GM10266 (cell line): ENCODE data around the gene CCDC15.
"Not testable (repeated sequence)": the region's sequence is repeated elsewhere in the genome, so short reads cannot be mapped to it uniquely, and the experiment has no call there.

Experiments
- DNase-seq: peaks from one replicate; pipeline ENCODE4 v3.0.0; 2012; ENCODE audit errors: extremely low spot score
- TF ChIP-seq, protein P1 (sequence below): IDR thresholded peaks from 2 replicates; pipeline ENCODE4 v1.5.1; 2012; ENCODE audit warnings: mild to moderate bottlenecking, low read depth; ENCODE audit not compliant: control insufficient read depth, insufficient read depth; ENCODE audit errors: missing control alignments

CCDC15 gene

DNA sequence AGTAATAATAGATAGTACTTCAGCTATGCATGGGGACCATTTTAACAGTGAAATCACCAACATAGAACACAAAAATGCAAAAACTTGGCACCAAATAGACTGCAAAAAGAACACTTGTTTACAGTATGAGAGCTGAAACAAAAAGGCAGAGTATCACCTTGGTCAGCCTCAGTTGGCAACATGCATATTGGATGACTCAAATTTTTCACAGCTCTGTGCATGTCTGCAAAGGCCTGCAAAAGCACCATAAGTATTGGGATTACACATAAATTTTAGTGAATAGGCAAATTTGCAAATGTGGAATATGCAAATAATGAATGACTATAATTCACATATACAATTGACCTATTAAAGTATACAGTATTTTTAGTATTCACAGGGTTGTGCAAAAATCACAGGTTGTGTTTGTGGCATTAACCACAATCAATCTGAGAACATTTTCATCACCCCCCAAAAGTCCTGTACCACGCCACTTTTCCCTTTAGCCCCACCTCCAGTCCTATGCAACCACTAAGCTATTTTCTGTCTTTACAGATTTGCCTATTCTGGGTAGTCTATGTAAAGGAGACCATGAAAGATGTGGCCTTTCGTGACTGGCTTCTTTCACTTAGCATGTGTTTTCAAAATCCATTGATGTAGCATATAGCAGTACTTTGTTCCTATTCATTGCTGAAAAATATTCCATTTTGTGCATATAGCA, 47.2 kb downstream of the CCDC15 start:
- no peak for DNase-seq
- TF ChIP-seq, protein P1, sequence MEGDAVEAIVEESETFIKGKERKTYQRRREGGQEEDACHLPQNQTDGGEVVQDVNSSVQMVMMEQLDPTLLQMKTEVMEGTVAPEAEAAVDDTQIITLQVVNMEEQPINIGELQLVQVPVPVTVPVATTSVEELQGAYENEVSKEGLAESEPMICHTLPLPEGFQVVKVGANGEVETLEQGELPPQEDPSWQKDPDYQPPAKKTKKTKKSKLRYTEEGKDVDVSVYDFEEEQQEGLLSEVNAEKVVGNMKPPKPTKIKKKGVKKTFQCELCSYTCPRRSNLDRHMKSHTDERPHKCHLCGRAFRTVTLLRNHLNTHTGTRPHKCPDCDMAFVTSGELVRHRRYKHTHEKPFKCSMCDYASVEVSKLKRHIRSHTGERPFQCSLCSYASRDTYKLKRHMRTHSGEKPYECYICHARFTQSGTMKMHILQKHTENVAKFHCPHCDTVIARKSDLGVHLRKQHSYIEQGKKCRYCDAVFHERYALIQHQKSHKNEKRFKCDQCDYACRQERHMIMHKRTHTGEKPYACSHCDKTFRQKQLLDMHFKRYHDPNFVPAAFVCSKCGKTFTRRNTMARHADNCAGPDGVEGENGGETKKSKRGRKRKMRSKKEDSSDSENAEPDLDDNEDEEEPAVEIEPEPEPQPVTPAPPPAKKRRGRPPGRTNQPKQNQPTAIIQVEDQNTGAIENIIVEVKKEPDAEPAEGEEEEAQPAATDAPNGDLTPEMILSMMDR = no peak

DNA sequence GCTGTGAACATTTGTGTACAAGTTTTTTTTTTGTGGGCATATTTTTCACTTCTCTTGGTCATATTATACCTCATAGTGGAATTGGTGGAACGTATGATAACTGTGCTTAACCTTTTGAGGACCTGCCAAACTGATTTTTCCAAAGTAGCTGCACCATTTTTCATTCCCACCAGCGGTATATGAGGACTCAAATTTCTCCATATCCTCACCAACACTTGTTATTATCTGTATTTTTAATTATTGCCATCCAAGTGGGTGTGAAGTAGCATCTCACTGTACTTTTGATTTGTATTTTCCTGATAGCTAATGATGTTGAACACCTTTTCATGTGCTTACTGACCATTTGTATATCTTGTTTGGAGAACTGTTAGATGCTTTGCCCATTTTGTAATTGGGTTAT, 47.8 kb downstream of the CCDC15 start:
- DNase-seq = no peak
- TF ChIP-seq, protein P1 = no peak

DNA sequence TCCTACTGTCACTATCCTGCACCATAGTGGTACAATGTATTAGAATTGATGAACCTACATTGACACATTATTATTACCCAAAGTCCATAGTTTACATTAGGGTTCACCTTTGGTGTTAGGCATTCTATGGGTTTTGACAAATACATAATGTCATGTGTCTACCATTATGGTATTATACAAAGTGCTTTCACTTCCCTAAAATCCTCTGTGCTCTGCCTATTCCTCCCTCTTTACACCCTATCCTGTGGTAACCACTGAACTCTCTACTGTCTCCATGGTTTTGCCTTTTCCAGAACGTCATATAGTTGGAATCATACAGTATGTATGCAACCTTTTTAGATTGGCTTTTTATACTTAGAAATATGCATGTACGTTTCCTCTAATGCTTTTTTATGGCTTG, 51.5 kb downstream of the CCDC15 start:
- TF ChIP-seq, protein P1 = no peak
- no peak for DNase-seq

DNA sequence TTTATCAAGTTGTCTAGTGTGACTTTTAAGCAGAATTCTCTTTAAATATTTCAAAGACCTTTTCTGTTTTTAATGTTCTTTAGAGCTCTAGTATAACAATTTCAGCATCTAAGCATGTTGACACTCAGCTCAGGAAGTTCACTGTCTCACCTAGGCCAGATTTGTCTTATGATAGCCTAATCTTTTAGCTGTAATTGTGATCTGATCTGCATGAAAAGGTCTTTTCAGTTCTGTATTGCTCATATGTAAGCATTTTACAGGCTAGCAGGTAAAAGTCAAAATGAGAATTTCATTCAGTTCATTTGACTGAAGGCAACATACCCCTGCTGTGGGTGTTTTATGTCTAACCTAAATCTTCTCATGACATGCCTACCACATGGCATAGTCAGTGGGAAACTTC, 62.4 kb downstream of the CCDC15 start:
- DNase-seq = no peak
- TF ChIP-seq, protein P1 = no peak

DNA sequence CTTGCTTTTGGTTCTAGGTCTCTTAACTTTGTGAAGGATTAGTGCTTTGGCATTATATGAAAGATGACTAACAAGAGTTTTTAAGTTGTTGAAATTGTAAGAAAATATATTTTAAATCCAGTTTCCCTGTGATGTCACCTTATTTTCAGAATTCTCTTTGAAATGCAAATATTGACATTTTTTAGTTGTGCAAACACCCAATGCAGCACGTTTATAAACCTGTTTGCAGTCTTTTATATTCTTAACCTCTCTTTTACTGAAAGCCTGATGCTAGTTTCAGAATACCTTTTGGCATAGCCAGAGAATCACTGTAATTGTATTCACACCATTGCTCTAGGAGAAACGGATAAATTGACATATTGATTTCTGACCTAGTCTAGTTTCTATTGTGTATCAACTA, 66.3 kb downstream of the CCDC15 start:
- no peak for DNase-seq
- TF ChIP-seq, protein P1 = no peak

DNA sequence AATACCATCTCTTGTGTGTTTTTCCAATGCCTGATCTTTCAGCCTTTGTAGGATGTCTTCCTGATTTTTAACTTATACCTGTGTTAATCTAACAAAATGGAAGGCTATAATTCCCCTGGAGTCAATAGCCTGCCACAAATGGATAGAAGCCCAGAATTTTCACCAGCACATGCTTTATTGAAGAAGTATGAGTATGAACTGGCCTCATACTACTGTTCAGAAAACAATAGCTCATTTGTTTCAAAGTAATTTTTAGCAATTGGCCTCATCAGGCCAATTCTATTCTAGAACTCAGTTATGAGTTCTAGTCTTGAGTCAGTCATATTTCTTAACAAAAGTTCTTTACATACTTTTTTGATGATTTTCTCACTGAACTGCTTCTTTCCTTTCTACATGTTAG, 68.5 kb downstream of the CCDC15 start:
- no peak for DNase-seq
- TF ChIP-seq, protein P1 = no peak

DNA sequence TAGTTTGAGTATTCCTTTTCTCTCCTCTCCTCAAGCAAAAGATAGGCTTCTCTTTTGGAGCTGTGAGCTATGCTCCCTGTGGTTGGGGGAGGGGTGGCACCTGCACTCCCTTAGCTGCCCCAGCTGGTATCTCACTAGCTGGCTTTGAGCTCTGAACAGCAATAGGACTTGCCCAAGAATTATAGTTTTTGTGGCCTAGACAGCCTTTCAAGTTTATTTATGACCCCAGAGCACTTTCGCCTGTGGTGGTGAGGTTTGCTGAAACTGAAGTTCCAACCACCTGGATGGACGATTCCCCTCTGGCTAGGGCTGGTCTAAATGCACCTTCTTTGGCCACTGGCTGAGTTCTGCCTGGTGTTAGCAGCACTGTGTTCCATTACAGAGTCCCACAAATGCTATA, 72.0 kb downstream of the CCDC15 start:
- TF ChIP-seq, protein P1 = no peak
- DNase-seq = no peak

DNA sequence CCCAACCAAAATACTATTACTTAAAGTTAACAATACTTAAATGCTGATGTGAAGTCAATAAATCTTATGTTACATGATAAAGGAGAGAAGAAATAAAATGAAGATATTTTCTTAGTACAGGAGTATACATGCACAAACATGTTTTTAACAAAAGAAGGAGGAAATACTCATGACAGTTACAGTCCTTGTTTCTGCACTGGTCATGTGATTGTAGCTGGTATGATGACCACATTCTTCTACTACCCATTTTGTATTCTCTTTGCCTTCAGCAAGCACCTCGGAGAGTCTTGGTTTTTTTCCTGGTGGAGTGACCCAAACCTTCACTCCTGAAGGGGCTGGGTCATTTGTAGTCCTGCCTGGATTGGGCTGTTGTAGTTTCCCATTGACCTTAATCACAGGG, 75.4 kb downstream of the CCDC15 start:
- DNase-seq = not testable (repeated sequence)
